ENCODE measurements around the gene UBAC1.
"Not testable (repeated sequence)": the region's sequence is repeated elsewhere in the genome, so short reads cannot be mapped to it uniquely, and the experiment has no call there.

Gene UBAC1

DNA sequence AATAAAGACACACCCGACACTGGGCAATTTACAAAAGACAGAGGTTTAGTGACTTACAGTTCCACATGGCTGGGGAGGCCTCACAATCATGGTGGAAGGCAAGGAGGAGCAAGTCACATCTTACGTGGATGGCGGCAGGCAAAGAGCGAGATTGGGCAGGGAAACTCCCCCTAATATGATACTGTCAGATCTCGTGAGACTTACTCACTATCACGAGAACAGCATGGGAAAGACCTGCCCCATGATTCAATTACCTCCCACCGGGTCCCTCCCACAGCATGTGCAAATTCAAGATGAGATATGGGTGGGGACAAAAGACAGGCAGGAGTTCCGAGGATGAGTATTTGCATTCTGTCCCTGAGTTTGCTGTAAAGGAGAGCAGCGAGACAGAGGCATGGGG, 49.9 kb downstream of the UBAC1 start:
- not testable (repeated sequence) for DNase-seq

DNA sequence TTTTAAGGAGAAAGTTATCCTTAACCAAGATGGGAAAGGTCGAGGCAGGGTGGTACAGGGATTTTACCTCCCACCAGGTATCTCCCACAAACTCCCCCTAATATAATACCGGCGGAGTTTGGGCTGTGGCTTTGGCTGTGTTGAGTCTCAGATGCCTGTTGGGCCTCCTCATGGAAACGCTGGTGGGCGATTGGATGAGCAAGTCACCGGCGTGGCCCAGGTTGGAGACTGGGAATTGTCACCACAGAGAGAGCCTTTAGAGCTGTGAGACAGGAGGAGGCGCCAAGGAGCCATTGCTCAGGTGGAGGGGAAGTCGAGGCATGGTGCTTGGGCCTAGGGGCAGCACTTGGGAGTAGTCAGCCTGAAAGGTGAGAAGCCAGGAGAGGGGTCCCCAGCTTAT, 50.4 kb downstream of the UBAC1 start:
- no peak for DNase-seq

DNA sequence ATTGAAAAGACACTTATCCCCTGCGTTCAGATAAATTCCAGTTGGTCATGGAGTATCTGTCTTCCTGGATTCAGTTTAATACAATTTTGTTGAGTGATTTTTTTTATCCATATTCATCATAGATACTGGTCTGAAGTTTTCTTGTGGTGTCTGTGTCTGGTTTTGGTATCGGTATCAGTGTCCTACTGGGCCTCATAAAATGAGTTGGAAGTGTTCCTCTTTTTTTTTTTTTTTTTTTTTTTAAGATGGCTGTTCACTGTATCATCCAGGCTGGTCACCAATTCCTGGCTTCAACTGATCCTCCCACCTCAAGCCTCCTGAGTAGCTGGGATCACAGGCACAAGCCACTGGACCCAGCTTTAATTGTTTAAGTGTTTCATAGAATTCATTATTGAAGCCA, 51.0 kb downstream of the UBAC1 start:
- DNase-seq: no peak

DNA sequence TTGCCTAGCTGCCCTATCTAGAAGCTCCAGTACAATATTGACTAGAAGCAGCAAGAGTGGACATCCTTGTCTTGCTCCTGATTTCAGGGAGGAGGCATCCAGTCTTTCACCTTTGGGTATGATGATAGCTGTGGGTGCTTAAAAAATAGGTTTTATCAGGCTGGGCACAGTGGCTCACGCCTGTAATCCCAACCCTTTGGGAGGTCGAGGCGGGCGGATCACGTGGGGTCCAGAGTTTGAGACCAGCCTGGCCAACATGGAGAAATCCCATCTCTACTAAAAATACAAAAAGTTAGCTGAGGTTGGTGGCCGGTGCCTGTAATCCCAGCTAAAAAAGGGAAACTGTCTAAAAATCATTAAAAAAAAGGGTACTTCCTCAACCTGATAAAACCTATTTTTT, 51.8 kb downstream of the UBAC1 start:
- no peak for DNase-seq

DNA sequence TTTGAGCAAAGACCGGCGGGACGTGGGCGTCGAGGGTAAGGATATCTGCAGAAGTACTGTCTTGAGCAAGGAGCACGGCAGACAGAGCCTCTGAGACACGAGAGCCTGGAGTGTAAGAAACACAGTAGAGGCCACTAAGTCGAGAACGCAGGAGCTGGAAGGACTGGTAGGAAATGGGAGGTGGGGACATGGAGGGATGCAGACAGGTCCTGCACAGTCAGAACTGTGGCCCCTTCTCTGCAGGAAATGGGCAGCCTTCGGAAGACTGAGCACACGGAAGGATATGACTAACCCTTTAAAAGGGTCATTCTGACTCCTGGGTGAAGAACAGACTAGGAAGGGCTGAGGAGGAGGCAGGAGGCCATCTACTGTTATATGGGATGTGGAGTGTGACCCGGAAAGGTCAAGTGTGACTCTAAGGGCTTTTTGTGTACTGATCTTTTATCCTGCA, 52.4 kb downstream of the UBAC1 start:
- no peak for DNase-seq

DNA sequence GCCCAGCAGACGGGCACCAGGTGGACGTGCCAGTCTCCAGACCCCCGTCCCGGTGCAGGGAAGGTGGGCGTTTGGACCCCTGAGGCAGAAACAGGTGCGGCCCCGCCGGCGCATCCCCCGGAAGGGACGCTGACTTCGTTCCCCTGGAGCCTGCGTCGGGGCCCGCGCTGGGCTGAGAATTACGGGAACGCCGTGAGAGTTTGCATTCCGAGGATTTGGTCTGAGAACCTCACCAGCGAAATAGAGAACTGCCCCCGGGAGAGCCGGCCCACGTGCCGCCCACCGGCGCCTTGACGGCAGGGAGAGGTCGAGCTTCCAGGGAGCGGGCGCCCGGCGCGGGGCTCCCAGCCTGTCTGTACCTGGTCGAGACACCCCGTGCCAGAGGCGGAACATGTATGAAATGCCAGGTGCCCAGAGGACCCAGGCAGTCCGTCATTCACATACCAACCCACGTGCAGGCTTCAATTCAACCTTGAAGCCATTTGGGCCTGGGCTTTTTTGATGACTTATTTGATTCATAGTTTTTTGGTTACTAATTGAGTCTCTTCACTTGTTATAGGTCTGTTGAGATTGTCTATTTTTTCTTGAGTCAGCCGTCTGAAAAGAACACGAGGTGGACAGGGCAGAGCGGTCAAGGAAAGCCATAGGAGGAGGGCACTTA, 53.0 kb downstream of the UBAC1 start:
- DNase-seq: no peak

DNA sequence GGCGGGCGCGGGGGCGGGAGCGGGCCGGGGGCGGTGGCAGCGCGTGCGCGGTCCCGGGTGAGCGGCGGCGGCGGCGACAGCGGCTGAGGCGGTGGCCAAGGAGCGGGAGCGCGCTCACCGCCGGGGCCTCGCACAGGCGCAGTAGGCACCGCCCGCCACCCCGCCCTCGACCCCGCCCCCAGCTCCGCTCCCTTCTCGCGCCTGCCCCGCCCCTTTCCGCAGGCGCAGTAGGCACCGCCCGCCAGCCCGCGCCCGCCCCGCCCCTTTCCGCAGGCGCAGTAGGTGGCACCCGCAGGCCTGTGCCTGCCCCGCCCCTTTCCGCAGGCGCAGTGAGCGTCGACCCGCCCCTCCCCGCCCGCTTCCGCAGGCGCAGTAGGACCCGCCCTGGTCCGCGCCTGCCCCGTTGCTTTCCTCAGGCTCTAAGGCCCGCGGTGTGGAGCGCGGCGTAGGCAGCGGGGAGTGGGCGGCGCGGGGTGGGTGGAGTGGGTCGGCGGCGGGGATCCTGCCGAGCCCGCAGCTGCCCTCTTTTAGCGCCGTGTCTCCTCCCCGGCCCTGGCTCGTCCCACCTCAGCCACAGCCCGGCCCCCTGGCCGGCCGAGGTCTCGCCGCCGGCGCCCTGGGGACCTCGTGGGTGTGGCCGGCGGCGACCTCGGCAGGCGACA, 53.6 kb downstream of the UBAC1 start, which contains the start of gene CAMSAP1:
CAMSAP1 (minus strand) TSS at position 116 of the 662 bp plus-strand sequence. CDS start 387 bp downstream, outside the sequence.
- peak; percentile 98 for DNase-seq

DNA sequence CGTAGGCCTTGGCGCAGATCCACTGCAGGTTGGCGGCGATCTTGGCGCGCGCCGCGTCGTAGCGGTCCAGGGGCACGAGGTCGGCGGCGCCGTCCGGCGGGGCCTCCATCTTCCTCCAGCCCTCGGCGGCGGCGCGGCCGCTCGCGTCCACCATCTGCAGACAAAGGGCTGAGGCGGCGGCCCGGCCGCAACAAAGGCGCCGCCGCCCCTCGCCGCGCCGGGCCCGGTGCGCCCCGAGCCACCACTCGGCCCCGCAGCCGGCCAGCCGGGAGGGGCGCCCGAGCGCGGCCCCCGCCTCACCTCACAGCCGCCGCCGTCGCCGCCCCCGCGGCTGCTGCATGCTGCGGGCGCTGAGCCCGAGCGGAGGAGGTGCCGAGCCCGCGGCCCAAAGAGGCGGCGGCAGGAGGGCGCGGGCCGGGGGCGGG, 54.2 kb downstream of the UBAC1 start:
- peak; percentile 65 for DNase-seq

DNA sequence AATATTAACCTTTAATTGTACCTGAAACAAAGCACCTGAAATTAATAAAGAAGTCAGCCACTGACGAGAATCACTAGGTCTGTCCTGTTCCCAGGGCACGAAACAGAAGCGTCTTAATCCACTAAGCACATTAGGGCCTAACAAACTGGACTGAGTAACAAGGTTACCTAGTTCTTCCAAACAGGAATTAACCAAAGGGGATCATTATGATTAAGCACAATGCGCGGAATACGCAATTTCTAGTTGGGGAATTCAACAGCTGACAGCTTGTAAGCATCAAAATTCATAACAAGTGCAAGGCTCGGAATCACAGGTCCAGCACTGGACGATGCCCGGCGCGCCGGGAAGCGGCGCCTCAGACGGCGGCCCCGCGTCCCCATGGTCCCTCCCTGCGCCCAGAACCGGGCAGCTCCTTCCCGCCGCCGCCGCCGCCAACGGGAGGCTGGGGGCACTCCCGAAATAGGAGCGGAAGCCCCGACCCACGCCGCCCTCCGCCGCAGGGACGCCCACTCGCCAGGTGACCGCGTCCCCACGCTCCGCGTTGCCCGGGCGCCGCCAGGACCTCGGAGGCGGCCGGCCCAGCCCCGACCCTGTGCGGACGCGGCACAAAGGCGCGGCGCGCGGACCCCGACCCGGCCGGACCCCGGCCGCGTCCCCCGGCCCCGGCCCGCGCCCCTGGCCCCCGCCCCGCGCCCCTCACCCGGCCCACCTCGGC, 54.7 kb downstream of the UBAC1 start:
- peak; percentile 70 for DNase-seq

DNA sequence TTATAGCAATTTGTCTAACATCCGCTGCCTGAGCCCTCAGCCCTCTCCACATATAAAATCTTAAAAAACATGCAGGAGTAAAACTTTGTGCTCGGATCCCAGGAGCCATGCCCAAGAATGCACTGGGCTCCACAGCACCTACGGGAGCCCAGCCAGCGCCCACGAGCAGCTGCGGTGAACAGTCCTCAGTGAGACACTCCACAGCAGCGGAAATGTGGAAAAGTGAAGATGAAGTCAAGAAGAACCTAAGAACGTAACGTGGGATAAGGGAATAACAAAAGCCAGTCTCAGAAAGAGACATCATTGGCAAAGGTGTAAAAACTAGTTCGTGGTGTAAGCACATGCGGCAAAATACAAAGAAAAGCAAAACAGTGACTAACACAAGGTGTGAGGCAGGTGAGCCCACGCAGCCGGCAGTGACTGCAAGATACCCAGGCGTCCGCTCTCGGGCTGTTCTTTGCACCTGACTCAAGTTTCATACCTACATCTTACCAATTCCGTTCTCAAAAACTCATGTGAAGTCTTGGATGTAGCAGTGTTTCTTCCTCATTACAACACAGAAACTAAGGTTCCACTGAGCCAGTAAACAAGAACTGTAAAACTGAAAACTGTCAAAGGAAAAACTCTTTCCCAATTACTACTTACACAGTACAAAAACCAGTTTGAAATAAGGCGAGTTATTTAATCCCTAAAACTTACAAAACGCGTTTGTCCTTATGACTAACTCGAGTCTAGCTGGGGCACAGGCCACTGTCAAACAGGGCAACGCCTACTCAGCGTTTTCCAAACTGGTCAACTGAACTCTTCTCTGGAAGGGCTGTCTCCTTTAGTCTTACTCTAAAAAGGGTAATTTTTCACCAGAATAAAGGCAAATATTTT, 55.6 kb downstream of the UBAC1 start:
- DNase-seq: peak; percentile 48

DNA sequence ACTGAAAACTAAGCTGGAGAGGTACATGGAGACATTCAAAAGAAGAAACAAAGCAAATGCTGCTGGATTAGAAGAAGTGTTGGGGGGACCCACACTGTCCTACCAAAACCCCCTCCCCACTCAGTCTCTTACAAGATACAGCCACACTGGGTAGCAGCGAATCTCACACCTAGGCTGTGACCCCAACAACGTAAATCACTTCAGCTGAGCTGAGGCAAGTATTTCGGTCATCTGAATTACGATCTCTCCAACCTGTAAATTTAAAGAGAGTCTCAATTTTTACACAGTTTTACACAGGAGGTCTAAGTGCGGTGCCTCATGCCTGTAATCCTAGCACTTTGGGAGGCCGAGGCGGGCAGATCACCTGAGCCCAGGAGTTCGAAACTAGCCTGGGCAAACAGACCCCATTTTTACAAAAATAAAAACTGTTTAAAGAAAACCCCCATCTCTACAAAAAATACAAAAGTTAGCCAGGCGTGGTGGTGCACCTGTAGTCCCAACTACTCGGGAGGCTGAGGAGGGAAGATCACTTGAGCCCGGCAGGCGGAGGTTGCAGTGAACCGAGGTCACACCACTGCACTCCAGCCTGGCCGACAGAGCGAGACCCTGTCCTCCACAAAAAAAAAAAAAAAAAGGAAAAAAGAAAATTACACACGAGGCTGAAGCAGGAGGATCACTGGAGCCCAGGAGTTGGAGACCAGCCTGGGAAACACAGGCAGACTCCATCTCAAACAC, 57.2 kb downstream of the UBAC1 start:
- no peak for DNase-seq

DNA sequence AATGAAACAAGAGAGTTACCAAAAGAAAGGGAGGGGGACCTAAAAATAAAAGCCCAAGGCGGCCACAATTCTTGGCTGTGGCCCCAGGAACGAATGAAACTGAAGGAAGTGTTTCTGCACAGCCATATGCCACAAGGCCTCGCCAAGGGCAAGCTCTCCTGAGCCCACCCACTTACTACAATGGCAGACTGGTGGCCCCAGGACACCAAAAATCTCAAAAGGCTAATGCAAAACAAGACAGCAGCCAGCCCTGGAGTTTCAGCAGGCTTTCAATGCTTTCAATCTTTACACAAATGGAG, 57.9 kb downstream of the UBAC1 start:
- DNase-seq: no peak

DNA sequence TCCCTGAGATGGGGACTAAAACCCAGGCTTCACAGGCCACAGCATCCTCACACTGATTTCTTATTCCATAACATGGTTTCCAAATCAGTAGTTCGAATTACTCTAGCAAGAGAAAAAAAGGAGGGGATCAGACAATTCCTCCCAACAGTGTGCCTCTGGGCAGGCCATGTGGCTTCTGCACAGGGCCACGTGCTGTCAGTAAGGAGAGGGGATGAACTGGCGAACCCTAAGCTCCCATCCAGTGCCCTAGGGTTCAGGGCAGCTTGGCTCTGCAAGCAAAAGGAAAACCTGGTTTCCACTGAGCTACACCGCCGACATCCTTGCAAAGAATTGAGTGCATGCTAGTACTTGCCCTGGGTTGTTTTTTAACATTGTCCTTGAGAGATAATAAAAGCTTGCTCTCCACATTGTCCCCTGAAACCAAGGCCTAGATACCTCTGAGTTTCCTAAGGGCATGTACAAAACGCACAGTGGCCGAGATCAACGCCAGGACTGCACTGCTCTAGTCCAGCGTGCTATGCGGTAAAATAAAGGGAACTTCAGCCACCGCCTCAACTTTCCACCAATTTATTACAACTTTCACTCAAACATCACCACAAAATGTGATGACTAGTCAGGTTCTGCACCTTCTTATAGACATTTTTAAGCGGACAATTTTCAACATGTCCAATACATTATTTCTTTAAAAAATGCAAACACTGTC, 58.4 kb downstream of the UBAC1 start:
- DNase-seq: no peak

DNA sequence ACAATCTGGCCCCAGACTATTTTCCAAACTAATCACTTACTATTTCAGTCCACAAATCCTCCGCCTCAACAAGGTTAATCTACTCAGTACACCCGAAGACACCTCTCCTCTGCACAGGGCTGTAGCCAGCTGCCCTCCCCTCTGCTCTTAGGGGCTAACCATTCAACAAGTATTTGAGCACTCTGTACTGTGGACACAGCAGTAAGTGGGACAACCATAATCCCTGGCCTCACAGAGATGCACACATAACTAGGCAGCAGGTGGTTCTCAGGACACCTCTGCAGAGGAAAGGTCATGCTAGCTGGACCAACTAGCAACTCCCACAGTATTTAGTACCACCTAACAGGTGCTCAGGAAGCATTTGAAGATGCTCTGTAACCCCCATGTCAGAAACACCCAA, 59.3 kb downstream of the UBAC1 start:
- DNase-seq: no peak

DNA sequence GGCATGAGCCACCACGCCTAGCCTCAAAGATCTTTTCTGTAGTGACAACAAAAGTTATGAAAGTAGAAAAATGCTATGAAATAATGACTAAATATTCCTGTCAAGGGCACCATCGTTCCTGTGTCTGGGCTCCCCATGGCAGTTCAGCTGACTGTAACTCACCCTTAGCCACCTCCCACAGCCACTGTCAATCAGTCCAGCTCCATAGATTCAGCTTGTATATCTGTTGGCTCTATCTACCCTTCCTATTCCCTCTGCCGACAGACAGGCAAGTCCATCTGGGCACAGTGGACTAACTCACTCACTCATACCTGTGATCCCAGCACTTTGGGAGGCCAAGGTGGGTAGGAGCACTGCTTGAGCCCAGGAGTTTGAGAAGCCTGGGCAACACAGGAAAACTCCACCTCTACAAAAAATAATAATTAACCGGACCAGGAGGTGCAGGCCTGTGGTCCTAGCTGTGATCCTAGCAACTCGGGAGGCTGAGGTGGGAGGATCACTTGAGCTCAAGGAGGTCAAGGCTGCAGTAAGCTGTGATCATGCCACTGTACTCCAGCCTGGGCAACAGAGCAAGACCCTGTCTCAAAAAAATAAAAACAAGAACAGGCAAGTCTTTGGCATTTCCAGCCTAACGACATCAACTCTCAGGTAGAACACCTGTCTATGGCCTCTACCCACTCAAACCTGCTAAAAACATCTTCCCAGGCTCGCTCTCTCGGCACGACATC, 60.0 kb downstream of the UBAC1 start:
- no peak for DNase-seq

DNA sequence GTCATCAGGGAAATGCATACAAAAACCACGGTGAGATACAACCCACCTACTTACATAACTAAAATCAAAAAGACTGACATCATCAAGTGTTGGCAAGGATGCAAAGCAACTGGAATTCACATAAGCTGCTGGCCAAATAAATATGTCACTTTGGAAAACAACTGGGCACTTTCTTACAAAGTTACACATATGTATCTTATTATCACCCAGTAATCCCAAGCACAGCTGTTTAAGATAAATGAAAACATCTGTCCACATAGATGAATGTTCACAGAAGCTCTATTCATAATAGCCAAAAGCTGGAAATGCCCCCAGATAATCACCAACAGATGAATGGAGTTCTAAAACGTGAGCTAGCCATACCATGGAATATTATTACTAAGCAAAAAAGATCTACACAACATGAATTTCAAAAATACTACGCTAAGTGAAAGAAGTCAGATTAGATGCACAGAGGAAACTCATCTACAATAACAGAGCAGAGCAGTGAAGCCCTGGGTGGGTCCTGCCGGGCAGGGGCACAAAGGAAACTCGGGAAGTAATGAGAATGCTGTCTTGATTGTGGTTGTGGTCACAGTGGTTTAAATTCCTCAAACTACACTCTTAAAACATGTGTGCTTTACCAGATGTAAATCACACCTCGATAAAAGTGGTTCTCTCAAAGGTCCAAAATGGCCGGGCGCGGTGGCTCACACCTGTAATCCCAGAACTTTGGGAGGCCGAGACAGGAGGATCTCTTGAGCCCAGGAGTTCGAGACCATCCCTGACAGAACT, 62.4 kb downstream of the UBAC1 start:
- DNase-seq: peak; percentile 42

DNA sequence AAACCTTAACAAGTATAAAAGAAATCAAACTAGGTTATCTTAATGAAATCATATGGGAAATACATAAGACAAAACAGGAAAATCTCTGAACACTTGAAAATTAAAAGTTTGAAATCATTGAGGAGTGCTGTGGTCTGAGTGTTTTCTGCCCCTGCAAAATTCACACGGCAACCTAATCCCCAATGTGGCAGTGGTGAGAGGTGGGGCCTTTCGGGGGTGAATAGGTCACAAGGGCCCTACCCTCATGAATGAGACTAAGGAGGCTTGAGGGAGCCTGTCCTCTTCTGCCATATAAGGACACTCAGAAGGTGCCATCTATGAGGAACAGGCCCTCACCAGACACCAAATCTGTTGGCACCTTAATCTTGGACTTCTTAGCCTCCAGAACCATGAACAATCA, 64.5 kb downstream of the UBAC1 start:
- DNase-seq: no peak

DNA sequence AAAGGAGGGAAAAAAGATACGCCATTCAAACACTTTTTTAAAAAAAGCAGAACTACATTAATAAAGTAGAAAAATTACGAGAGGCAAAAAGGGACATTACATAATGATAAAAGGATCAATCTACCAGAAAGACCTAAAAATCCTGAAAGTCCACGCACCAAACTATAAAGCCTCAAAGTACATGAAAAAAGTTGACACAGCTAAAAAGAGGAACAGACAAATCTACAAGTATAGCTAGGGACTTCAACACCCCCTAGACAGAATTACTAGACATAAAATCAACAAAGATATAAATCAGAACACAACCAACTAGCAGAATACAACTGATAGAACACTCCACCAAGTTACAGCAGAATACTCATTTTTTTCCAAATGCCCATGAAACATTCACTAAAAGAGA, 65.0 kb downstream of the UBAC1 start:
- no peak for DNase-seq

DNA sequence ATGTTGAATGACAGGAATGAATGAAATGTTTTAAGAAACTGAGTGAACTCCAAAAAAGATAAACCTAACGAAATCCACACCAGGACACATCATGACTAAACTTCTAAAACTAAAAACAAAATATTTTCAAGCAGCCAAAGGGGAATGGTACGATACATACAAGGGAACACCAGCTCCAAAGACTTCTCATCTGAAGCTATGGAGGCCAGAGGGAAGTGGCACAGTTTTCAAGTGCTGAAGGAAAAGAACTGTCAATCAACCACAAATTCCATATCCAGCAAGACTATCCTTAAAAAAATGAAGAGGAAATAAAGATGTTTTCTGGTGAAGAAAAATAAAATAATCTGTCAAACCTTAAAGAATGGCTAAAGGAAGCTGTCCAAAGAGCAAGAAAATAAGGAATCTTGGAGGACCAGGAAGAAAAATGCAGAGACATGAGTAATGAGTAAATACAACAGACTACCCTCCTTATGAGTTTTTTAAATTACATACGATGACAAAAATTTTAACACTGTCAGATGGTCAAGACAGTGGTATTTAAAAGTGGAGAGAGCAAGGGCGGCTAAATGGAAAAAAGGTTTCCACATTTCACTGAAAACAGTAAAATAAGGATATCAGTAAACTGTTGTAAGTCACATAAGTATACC, 65.8 kb downstream of the UBAC1 start:
- no peak for DNase-seq

DNA sequence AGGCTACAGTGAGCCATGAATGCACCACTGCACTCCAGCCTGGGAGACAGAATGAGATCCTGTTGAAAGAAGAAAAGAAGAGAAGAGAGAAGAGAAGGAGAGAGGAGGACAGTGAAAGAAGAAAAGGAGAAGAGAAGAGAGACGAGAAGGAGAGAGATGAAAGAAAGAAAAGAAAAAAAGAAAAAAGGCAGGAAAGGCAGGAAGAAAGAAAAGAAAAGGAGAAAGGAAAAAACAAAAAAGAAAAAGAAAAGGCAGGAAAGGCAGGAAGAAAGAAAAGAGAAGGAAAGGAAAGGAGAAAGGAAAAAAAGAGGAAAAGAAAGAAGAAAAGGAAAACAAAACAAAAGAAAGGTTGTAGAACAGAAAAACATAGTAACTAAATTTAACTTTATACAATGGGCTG, 68.1 kb downstream of the UBAC1 start:
- no peak for DNase-seq

Data from eye (tissue), 1 donor.